LoVo (cell line): ENCODE data around the gene PLA2G4A.

Experiments used
- DNase-seq: peaks from one replicate; pipeline ENCODE4 v3.0.0-alpha.2; 2016; ENCODE audit warnings: low spot score

PLA2G4A gene

DNA sequence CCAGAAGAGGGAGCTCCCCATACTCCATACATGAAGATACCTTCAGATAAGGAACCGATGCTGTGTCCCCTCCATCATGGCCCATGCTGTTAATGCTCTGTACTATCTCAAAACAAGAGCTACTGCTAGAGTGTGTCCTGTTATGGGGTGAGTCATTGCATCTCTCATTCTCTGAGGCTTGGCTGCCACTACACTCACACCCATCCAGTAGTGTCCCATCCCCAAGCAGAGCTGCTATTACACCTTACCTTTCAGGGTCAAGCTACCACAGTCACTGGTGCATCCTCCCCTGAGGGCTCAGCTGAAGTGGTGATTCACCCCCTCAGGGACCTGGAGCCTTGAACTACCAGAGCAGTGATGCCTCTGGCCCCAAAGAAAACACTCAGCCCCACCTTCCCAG lies 198.5 kb downstream of the PLA2G4A start:
- DNase-seq, result no peak

GRCh38 chr1:187032316-187032981 lies 203.7 kb downstream of the PLA2G4A start:
- no peak for DNase-seq

DNA sequence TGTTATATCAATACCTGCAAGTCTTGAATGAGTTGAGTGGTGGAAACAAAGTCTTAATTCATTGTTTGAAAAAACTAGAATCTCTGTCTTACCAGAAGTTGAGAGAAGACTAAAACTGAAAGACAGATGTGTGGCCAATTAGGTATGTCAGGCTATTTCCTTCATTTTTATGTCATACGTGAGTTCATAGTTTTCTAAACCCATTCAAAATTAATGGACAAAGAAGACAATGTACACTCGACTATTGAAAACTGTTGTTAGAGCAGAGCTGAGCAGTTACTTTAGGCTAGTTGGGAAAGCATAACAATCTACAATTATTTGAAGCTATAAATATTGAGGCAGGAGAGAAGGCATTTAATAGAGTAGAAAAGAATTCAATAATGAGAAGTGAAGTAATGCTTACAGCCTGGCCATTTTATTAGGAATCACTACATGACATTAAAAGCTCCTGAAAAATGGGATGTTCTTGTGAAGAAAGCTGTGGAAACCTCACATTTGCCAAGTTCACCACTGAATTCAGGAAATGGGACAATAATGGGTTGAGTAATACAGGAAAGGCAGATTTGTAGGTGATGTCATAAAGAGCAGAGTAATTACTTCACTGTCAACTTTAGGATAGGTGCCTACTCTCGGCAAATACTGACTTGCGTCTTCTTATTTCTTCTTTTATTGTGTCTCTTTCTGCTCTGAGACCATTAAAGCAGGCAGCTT lies 204.4 kb downstream of the PLA2G4A start:
- DNase-seq, result no peak

GRCh38 chr1:187033693-187034390 lies 205.1 kb downstream of the PLA2G4A start:
- DNase-seq, result no peak

DNA sequence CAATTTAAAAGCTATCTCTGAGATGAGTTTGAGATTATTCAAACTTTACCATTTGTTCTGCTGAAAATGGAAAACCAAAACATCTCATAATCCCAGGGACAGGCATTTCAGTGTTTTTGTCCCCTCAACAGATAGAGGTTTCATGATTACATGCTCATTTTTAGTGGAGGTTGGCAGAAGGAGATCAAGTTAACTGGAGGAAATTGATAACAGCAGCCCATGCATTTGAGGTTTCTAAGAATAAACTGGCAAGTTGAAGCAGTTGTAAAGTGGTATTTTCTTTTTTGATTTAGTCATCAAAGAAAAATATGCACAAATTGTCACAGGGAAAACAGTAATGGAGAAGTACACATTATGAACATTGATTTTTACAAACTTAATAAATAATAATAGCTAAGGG lies 205.8 kb downstream of the PLA2G4A start:
- DNase-seq, result no peak

DNA sequence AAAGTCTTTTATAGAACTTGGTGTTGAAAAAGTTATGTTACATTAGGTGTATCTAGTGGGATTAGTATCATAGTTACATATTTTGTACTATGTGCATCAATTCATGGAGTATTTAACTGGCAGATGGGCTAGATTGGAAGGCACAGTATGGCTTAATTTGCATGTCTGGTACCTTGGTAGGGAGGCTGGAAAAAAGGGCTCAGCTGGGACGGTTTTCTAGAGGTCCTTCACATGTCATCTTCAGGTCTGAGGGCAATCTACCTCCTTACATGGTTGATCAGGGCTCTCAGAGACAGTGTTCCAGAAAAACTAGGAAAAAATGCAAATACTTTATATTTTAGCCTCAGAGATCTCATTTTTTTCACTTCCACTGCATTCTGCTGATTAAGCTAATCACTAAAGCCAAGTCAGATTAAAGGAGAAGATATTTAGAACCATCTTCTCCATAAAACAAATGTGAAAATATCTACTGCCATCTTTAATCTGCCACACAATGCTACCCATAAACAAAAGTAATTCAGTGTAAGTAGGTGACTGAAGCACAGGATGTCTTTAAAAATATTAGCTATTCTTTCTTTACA lies 209.3 kb downstream of the PLA2G4A start:
- no peak for DNase-seq
